Neural crest cell (in vitro differentiated cells): Measurements from ENCODE around the gene TGM1. TPM values are rescaled to one million over a fixed set of nuclear protein-coding genes. Genes with fewer than 3 reads are reported as not detected.
A peak's percentile ranks its signal among the peaks of the same experiment; 100 is the strongest.

Experiments
- DNase-seq: peaks from one replicate; pipeline ENCODE4 v3.0.0; 2021; ENCODE audit warnings: low read depth, mixed read lengths, low spot score
- H3K27ac Mint-ChIP-seq: one replicate; pipeline ENCODE4 v1.8.0; 2021; ENCODE audit warnings: mild to moderate bottlenecking, mixed read lengths; ENCODE audit not compliant: unreplicated experiment
- H3K27me3 Mint-ChIP-seq: 2 replicates; pipeline ENCODE4 v1.8.0; 2021; ENCODE audit warnings: low read depth, mild to moderate bottlenecking, mixed read lengths
- H3K36me3 Mint-ChIP-seq: 2 replicates; pipeline ENCODE4 v1.8.0; 2021; ENCODE audit warnings: low read depth, mild to moderate bottlenecking, mixed read lengths
- H3K4me1 Mint-ChIP-seq: 2 replicates; pipeline ENCODE4 v1.8.0; 2021; ENCODE audit warnings: mixed read lengths
- H3K4me3 Mint-ChIP-seq: one replicate; pipeline ENCODE4 v1.8.0; 2021; ENCODE audit warnings: mild to moderate bottlenecking, mixed read lengths
- H3K9me3 Mint-ChIP-seq: 2 replicates; pipeline ENCODE4 v1.8.0; 2021; ENCODE audit warnings: mixed read lengths
- CTCF ChIP-seq: fragments of 200-600 bp; sonication (generic); conservative IDR thresholded peaks from 2 replicates; pipeline ENCODE4 v1.5.0; 2021; ENCODE audit warnings: antibody characterized with exemption, mild to moderate bottlenecking
- total RNA-seq: library from RNA; stranded (reverse); gene quantifications from 2 replicates; pipeline ENCODE4 v1.2.1, GENCODE V29; 2021

The TGM1 gene
- total RNA-seq, 1 donor from 2014 or later = 4.5 TPM

GRCh38 chr14:24289649-24290280 lies 26.8 kb upstream of the TGM1 start:
- Mint-ChIP-seq H3K4me1 (no peaks in the 10 kb centered on the region), H3K4me3 (no peak overlapping the region), H3K36me3 (no peaks in the 10 kb centered on the region), H3K27ac (no peak overlapping the region), H3K27me3 (no peaks in the 10 kb centered on the region), H3K9me3 (no peaks in the 10 kb centered on the region)
- DNase-seq = no peak
- no peak for TF ChIP-seq CTCF

DNA sequence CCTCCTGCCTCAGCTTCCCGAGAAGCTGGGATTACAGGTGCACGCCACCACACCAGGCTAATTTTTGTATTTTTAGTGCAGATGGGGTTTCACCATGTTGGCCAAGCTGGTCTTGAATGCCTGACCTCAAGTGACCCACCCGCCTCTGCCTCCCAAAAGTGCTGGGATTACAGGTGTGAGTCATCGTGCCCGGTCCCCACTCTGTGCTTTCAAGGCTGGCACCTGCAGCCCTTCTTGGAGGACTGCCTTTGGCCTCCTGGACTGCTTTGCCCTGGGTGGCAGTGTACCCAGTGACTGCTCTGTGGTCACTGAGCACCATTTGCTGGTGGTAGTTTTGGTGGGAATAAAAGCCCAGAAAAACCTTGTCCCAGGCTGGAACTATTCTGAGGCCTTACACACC lies 24.0 kb upstream of the TGM1 start:
- Mint-ChIP-seq H3K27ac (no peak overlapping the region), H3K27me3 (no peaks in the 10 kb centered on the region), H3K36me3 (no peaks in the 10 kb centered on the region), H3K4me3 (no peak overlapping the region), H3K4me1 (no peaks in the 10 kb centered on the region), H3K9me3 (no peaks in the 10 kb centered on the region)
- TF ChIP-seq CTCF = no peak
- DNase-seq = no peak

DNA sequence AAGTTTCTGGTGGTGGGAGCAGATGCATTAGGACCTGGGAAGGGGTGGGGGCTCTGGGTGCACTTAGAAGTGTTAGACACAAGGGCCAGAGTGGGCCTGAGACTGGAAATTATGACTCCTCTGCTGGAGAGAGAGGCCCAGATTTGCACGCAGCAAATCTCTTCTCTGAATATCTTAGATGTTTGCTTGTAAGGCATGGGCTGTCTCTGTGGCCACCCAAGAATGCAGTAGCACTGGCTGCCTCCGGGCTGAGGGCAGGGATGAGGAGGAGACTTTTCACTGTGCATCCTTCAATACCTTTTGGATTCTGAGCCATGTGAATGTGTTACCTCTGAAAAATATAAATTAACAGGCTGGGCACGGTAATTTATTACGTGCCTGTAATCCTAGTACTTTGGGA lies 22.4 kb upstream of the TGM1 start:
- no peaks in the 10 kb centered on the region for H3K36me3 Mint-ChIP-seq
- TF ChIP-seq CTCF = no peak
- H3K4me1 Mint-ChIP-seq = no peaks in the 10 kb centered on the region
- H3K27me3 Mint-ChIP-seq = no peaks in the 10 kb centered on the region
- no peaks in the 10 kb centered on the region for H3K9me3 Mint-ChIP-seq
- H3K27ac Mint-ChIP-seq = peak overlapping the region; percentile 8
- no peak overlapping the region for H3K4me3 Mint-ChIP-seq
- DNase-seq = no peak

DNA sequence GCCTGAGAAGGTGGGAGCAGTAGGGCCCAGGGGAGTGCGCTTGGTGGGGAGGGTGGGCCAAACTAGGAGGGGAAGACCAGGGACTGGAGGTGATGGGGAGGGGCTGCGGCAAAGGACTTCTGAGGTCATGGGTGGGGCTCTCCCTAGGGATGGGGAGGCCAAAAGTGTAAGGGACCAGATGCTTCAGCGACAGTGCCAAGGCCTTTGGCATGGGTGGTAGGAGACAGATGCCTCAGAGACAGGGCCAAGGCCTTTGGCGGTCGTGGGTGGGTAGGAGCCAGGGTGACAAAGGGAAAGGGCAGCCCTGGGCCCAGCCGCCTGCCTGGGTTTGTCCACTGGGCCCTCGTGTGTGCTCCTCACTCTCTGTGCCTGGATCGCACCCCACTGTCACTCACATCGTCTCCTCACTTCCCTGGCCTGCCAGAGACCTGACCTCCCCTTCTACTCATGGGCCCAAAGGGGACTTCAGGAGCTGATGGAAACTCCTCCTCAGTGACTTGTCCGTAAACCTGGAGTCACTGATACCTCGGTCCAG lies 21.6 kb upstream of the TGM1 start:
- Mint-ChIP-seq H3K27me3 (no peaks in the 10 kb centered on the region), H3K4me1 (no peaks in the 10 kb centered on the region), H3K27ac (no peak overlapping the region), H3K9me3 (no peaks in the 10 kb centered on the region), H3K36me3 (no peaks in the 10 kb centered on the region), H3K4me3 (no peak overlapping the region)
- DNase-seq = no peak
- no peak for TF ChIP-seq CTCF

DNA sequence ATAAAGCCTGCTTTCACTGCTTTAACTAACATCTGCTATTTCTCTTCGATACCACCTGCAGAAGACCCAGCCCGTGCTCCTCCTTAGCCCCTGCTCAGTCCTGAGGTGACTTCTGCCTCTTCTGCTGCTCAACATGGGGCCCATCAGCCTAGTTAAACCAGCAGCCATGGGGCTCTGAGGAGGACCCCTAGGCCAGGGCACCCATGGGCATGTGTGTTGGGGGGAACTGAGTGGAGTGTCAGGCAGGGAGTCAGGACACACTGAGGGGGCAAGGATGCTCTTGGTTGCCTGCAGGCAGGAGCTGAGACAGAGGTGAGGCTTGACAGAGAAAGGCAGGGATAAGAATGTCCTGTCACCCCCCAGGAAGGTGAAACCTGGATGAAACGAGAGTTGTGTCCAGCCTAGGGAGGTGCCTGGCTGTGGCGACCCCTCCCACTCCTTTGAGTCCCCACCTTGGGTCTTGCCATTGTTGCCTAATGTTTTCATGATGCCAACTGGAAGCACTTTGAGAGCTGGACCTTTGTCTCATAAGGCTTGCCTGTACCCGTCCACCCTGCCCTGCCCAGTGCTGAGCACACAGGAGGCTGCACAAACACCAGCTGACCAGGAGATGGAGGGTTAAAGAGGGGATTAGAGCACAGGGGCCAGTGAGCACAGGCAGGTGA lies 21.0 kb upstream of the TGM1 start:
- Mint-ChIP-seq H3K9me3 (no peaks in the 10 kb centered on the region), H3K4me1 (no peaks in the 10 kb centered on the region), H3K4me3 (no peak overlapping the region), H3K36me3 (no peaks in the 10 kb centered on the region), H3K27me3 (no peaks in the 10 kb centered on the region), H3K27ac (peak overlapping the region; percentile 84)
- no peak for DNase-seq
- TF ChIP-seq CTCF = no peak
